GM18951 (cell line): ENCODE data around the gene MLKL.
A peak's percentile ranks its signal among the peaks of the same experiment; 100 is the strongest.

ENCODE experiments used
- POLR2A ChIP-seq: IDR thresholded peaks from 4 replicates; pipeline ENCODE4 v1.6.1; 2011; ENCODE audit warnings: mild to moderate bottlenecking; ENCODE audit not compliant: insufficient read length, insufficient read depth; ENCODE audit errors: extremely low read depth
- in situ Hi-C: fragments of 300-500 bp; cut with MboI; formaldehyde crosslinking; loops from one replicate; pipeline ENCODE4 v1.12.0; 2022; ENCODE audit warnings: low sequenced_read_pairs, mixed read lengths, inconsistent platforms; ENCODE audit not compliant: unreplicated experiment

Gene MLKL

DNA sequence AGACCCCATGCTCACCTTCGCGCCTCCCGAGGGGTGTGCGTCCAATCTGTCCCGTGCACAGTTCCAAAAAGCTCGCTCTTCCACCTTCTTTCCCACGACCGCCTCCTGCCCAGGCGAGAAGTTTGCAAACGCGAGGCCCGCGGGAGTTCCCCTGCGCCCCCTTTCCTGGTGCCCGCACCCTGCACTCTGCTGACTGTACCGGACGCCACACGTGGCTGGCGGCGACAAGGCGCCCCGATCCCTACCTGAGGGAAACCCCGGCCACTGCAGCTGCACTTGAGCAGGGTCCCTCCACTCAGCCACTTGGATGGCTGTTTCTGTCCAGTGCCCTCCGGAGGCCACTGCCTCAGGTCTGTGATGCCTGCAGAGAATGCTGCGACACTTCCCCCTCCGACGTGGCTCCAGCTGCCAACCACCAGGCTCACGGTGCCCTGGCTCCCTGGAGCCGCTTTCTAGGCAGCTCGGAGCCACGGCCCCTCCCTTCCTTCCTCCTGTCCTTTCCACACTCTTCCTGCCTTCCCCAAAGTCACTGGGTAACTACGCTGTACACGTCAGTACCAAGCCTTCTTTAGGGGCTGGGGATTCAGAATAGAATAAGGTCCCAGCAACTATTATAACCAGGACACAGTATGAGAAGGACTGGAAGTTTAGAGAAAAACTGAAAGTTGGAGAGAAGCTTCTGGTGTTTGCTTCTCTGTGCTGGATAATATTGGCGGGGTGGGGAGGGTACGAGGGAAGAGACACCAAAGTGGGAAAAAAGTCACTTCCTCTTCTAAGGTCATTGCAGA, at the start of gene MLKL:
Gene MLKL, minus strand, starts transcription at position 425 of the 788 bp plus-strand sequence. CDS start 5,105 bp downstream, outside the sequence.
- in situ Hi-C loops = loop anchor here (10.0 to 25.0 kb wide), 2 partner anchors 154 to 412 kb away; partner anchors contain the start of gene LDHD
- peak; percentile 59 for TF ChIP-seq POLR2A

DNA sequence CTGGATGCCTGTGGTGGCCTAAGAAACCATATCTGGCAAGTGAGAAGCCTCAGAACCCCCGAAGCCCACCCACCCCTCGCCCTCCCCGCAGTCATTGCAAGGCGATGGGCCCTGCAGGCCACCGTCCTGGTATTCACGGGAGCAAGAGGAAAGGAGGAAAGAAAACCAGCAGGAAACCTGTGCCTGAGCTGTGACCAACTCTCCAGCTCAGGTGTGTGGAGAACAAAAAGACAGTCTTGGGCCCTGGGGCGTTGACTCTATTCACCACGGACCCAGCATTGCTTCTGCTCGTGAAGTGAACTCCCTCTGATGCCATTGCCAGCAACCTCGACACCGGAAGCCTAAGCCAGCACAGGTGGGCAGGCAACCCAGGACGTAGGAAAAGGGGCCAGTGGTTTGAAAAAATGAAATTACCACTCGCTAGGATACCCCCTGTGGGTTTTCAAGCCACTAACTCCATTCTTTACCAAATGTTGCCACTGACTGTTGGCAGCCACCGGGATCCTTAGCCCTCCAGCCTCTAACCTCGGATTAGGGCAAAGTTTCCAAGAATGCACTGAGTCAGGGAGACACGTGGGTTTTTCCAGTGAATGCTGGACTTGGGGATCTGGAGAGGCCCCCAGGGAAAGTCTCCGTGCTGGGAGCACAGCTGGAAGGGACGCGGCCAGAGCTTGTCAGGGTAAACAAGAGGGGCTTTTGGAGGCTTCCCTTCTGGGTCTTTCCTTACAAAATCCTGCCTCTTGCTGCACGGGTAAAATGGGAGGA, 48.8 kb upstream of the MLKL start:
- in situ Hi-C loops = no loop called here
- no peak for TF ChIP-seq POLR2A

DNA sequence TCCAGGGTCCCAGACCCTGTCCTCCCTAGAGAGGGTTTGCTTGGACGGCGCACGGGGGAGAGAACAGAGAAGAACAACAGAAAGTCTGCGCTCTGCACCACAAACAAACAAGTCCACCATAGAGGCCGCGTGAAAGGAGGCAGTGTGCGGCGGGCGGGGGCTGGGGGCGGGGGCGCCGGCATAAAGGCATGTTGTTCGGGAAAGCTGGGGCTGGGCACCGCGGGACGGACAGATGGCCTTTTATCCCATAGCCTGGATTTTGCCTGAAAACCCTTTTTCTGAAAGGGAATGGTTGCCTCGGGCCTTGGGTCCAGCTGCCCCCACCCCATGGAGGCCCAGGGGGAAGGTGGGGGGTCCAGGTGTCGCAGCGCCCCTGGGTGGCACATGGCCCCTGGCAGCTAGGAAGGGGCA, 48.0 kb upstream of the MLKL start:
- in situ Hi-C loops = no loop called here
- no peak for TF ChIP-seq POLR2A

DNA sequence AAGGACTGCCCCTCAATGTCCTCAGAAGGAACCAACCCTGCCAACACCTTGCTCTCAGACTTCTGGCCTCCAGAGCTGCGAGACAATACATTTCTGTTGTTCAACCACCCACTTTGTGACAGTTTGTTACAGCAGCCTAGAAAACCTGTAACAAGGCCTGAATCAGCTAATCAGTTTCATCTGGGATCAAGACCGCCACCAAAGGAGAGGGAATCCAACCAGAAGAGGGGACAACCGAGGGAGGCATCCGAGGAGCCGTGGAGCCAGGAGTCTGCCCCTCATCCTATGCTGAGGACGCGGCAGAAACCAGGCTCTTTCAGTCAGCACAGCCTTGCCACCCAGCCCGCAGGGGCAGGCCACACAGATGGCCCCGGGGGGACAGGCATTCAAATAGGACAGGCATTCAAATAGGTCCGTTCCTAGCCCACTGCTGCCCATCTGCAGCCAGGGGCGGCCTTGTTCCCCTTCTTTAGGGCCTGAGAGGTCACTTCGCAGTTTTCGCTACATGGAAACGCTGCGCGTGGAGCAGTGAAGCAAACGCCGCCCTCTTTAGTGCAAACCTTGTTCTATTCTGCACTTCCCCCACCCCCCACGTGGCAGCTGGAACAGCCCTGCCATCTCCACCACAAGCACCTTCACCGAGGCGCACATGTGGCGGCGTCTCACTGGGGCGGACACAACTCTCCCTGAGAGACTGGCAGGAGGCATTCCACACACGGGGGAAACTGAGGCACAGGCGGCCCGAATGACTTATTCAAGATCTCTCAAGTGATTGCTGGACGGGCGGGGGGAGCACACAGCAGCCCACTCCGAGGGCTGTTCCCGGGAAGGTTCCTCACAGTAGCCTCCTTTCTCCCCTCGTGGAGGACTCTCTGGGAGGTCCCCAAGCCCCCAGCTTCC, 47.3 kb upstream of the MLKL start:
- no peak for TF ChIP-seq POLR2A
- in situ Hi-C loops = no loop called here

DNA sequence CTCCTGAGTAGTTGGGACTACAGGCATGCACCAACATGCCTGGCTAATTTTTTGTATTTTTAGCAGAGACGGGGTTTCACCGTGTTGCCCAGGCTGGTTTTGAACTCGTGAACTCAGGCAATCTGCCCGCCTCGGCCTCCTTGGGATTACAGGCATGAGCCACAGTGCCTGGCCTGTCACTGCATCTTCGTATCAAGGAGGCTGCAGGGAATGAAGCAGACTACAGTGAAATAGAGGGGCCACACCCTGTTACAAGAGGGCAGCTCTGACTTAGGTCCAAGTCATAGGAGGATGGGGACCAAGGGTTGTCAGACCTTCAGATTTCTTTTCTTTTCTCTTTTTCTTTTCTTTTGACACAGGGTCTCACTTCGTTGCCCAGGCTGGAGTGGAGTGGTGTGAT, 45.3 kb upstream of the MLKL start:
- TF ChIP-seq POLR2A = no peak
- in situ Hi-C loops = no loop called here

DNA sequence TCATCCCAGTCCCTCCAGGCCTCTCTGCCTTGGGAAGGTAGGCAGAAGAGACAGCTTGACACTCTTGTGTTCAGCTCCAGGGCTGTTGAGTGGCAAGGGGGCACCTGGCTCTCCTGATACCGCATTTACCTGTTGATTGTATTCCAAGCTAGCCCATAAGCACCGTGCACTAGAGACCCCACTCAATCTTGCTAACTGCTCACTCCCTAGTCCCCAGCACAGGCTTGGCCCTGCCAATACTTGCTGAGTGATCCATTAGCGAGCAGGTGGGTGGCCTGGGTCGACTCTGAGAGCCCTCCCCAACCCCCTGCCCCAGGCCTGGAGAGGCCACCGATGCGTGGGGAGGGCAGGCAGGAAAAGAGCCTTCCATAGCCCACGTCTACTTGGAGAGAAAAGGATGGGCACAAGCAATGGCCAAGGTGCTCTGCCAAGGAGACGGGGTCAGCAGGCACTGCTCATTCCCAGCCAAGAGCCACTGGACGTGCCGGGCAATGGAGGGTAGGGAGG, 44.5 kb upstream of the MLKL start:
- in situ Hi-C loops = no loop called here
- no peak for TF ChIP-seq POLR2A

DNA sequence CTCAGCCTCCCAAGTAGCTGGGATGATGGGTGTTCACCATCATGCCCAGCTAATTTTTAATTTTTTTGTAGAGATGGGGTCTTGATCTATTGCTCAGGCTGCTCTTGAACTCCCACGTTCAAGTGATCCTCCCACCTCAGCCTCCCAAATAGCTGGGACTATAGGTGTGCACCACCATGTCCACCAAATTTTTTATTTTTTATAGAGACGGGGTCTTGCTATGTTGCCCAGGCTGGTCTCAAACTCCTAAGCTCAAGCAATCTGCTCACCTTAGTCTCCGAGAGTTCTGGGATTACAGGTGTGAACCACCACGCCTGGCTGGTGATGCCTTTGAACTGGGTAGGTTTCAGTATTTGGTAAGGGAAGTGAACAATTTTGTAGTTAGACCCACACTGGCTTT, 43.9 kb upstream of the MLKL start:
- in situ Hi-C loops = no loop called here
- TF ChIP-seq POLR2A = no peak

DNA sequence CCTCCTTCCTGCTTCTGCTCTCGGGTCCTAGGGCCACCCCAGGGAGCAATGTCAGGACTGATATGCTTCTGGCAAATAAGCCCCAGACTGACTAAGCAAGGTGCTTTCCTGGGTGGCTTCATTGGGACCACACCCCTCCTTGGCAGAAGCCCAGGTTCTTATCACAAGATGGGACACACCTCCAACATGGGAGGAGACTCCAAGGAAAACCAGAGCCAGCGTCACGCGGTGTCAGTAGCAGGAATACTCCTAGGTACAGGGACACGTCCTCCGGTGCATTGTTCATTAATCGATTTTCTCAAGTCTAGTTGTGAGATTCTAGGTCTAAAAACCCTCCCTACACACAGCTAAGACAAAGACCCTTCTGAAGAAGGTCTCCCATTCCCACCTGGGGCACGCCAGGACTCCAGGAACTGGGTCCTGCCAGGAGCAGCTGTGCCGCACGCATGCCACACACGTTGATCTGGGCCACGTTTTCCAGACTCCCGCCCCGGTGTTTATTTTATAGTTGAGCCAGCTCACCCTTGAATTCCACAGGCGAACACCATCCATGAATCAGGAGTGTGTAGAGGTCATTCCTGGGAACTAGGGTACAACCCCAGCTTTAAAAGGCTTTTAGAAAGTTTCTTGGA, 43.1 kb upstream of the MLKL start:
- TF ChIP-seq POLR2A = no peak
- in situ Hi-C loops = no loop called here

DNA sequence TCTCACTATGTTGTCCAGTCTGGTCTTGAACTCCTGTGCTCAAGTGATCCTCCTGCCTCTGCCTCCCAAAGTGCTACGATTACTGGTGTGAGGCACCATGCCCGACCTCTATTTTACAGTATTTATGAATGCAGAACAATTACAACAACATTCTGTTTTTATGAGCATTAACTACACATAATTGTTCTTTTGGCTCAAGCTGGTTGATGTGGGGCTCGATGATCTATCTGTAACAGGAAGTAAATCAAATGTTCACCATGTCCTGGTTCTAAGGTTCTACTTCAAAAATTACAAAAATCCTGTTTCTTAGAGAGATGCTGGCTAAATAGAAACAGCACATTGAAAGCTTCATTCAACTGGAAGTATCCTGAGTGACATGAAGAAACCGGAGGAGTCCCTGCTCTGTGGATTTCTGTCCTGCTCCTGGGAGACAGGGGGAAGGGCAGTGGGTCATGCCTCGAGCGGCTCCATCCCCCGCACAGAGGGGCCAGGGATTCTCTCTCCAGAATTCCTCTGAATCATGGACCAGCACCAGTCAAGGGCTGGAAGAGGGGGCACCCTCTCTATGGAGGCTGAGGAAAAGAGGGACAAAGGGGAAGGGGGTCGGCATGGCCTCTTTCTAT, 42.5 kb upstream of the MLKL start:
- in situ Hi-C loops = no loop called here

DNA sequence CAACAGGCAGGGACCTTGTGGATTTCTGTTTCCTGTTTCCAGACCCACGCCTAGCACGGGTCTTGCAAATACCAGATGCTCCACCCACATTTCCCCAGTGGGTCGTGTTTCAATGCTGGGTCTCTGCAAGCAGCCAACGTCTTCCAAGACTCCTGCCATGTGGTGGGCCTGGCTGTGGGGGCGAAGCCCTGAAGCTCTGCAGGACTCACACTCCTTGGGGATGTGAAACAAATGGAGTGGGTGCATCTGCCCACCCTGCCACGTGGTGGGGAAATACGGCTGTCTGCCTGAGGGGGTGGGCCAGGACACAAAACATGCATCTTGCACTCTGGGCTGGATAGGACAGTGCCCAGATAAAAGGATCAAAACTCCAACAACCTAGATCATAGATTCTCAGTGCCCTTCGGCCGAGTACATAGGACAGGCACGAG, 41.4 kb upstream of the MLKL start:
- TF ChIP-seq POLR2A = no peak
- in situ Hi-C loops = no loop called here

More for the DNA sequence above, 42.5 kb upstream of the MLKL start:
- TF ChIP-seq POLR2A = no peak

DNA sequence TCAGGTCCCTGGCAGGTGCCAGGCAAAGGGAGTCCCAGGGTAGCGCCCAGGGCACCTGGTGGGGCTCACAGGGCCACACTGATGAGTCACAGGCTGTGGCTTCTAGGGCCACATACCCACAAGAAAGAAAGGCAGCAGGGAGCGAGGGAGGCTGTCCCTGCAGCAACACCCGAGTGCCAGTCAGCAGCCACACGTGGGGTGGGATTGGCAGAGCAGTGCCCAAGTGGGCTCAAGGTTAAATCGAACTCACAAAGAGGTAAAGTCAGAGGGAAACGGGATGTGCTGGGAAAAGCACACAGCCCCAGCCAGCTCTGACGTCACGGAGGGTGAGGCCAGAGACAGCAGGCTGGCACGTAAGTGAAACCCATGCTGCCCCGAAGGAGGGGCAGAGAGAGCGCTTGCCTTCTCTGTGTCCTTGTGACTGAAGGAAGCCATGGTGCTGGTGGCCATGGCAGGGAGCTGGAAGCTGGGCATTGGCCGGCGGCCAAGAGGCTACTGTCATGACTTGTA, 40.2 kb upstream of the MLKL start:
- TF ChIP-seq POLR2A = no peak
- in situ Hi-C loops = no loop called here

DNA sequence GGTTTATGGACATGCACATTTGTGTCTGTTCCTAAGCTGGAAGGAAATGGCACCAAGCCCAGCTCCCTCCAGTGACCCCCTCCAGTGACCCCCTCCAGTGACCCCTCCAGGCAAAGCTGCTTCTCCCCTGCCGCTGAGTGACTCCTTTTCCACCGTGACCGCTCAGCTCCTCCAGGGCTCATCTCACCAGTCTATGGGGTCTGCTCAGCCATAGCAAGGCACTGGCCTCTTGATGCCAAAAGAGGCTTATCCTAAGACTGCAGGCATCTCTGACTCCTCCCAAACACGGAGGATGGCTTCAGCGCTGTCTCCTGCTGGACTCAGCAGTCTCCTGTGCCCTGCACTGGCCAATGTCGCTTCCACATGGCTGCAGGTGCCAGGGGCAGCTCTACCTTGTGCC, 38.6 kb upstream of the MLKL start:
- TF ChIP-seq POLR2A = no peak
- in situ Hi-C loops = no loop called here
